HG02588 (cell line): ENCODE measurements around the gene KIZ.

Experiments
- ATAC-seq: cut with Tn5 transposase; IDR thresholded peaks from one replicate; pipeline ENCODE4 v1.9.1; 2021; ENCODE audit warnings: mild to moderate bottlenecking, moderate library complexity; ENCODE audit not compliant: unreplicated experiment

Gene KIZ, protein sequence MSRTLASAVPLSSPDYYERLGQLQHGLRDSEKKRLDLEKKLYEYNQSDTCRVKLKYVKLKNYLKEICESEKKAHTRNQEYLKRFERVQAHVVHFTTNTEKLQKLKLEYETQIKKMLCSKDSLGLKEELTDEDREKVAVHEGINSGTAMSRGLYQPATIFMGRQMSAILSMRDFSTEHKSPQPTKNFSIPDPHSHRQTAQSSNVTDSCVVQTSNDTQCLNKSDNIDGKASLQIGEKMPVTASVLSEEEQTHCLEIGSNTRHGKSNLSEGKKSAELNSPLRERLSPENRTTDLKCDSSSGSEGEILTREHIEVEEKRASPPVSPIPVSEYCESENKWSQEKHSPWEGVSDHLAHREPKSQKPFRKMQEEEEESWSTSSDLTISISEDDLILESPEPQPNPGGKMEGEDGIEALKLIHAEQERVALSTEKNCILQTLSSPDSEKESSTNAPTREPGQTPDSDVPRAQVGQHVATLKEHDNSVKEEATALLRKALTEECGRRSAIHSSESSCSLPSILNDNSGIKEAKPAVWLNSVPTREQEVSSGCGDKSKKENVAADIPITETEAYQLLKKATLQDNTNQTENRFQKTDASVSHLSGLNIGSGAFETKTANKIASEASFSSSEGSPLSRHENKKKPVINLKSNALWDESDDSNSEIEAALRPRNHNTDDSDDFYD

DNA sequence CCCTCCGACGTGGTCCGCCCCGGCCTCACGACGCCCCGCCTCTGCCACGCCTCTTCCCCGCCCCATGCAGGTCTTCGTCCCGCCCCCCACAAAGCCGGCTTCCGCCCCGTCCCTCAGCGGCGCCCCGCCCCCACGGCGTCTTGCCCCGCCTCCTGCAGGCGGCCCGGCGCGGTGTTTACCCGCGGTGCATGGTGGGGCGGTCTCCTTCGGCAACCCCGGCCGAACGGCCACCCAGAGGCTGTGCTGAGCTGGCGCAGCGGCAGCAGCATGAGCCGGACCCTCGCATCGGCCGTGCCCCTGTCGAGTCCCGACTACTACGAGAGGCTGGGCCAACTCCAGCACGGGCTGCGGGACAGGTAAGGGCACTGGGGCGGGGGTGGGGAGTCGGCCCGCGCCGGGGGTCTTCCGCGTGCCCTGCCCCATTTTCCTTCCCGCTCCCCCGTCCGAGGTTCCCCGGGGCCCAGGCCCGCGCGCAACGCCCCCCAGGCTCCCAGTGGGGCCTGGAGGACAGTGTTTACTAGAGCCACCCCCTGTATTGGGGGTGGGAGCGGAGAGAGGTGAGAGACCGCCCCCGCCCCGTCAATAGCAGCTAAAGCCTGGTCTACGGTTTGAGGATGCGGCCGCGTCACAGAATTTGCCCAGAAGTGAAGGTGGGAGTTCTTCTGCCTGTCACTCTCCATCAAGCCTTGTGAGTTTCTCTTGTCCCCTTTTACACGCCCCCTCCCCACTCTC lies at the start of gene KIZ:
Gene KIZ, plus strand, starts transcription at position 234 of the 732 bp plus-strand sequence. Its CDS starts 34 bp downstream, at position 268.
- ATAC-seq: peak; percentile 98

- ATAC-seq: no peak
These were observed 48.0 kb upstream of the KIZ start for GRCh38 chr20:21077809-21078345.

DNA sequence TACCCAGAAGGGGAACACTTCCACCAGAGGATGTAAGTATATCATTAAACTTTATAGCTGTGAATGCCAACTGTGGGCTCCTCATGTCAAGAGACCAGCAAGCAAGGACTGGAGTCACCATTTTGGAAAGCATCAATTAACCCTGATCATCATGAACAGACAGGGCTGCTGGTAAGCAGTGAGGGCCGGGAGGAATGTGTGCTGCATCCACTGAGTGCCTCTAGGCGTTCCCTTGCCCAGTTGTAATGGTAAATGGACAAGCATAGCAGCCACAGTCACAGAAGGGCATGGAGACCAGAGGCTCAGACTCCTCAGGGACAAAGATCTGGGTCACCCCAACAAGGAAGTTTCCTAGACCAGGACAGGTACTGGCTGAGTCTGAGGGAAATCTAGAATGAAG lies 43.3 kb upstream of the KIZ start:
- no peak for ATAC-seq

- ATAC-seq: no peak
These were observed 42.0 kb upstream of the KIZ start for GRCh38 chr20:21083825-21084325.

DNA sequence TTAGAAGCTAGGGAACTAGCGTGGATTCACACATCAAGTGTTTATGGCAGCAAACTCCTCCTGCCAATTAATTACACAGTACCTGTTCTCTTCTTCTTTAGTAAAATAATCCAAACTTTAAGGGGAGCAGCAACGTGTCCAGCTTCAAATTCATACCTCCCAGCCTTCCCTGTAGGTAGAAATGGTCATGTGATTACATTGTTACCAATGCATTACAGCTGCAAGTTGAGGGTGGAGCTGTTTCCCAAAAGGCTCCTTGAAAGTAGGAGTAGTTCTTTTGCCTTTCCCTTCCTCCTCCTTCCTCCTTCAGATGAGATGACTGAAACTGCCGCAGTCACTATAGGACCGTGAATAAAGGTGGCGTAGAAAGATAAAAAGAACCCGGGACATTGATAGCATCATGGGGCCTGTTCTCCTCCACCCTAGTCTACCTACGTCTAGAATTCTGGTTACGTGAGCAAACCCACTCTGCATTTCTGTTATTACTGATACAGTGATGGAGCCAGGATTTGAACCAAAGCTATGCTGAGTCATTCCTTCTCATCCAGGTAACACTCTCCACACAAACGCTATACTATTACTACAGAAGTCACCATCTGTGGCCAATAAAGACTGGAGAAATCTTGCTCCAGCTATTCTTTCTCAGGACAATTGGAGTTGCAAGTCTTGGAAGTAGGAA lies 37.9 kb upstream of the KIZ start:
- ATAC-seq: no peak

GRCh38 chr20:21089391-21089790 lies 36.5 kb upstream of the KIZ start:
- ATAC-seq: no peak

GRCh38 chr20:21090111-21090618 lies 35.7 kb upstream of the KIZ start:
- no peak for ATAC-seq

DNA sequence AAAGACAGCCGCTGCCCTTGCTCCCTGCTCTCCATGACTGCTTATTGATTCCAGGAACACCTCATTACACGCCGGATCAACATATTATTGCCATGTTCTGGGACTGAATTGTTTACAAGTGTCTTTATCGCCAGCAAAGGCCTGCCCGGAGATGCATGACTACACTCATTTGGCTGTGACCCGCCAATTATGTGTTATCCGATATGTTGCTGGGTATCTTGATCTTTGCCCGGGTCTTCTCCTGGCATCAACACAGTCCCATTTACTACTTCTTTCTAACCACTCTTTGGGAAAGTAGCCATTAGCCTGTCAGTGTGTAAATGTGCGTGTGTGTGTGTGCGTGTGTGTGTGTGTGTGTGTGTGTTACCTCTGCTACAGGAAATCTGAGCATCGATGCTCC lies 35.2 kb upstream of the KIZ start:
- no peak for ATAC-seq

- no peak for ATAC-seq
These were observed 33.1 kb upstream of the KIZ start for GRCh38 chr20:21092806-21093205.

DNA sequence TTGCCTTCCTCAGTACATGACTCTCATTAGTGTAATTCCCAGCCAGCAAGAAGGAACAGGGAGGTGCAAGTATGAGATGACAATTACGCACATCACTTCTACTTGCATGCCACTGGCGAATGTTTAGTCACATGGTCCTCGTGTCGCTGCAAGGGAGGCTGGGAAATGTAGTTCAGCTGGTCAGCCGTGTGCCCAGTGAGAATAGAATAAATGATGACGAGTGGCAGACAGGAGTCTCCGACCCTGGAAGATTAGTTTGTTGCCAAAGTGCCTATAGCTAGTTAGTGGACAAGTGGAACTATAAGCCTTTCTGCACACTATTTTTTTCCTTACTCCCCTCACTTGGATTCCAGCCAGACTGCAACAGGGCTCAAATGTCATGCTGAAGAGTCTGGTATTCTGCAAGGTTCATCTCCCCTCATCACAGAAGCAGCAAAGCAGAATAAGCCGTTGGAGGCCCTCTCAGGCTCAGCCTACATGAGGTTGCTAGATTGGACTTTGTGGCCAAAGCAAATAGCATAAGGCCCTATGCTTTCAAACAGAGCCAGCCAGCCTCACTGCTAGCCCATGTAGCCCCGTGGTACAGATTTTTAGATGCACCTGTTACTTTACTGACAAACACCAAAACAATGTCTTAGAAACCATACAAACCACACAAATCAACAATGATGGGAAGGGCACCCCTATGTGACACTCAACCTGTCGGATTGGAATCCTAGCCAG lies 29.4 kb upstream of the KIZ start:
- ATAC-seq: peak; percentile 73

- ATAC-seq: peak; percentile 34
These were observed 25.9 kb upstream of the KIZ start for GRCh38 chr20:21099751-21100577.

DNA sequence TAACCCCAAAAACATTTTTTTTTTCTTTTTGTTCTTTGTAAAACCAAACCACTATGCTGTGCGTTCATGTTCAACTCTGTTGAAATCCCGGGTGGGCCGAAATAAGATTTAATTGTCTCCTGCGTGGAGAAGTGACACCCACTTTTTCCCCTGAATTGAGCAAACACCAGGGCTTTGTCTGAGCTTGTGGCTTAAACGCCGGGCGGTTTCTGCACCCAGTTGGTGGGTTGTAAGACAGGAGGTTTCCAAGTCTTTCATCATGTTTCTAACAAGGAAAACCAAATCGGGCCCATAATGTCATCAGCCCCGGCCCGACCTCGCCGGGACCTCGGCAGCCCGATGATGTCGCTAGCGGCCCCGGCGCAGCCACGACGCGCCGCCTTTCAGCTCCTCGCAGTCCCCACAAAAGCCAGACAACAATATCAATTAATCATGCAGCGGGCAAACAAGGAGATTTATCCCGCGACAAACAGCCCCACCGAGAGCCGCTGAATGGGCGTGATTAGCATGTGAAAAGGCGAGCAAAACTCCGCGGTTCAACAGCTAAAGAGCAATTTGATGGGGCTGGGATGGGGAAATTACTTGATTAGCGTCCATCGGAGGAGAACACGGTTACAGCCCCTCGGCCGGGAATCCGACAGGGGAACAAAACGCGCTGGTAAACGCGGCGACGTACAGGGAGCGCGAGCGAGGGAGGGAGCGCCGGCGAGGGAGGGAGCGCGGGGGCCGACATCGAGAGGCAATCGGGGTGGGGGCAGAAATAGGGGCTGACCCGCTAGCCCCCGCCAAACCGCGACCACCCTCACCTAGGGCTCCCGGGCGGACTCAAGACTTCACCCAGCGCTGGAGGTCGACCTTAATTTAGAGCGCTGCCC lies 25.1 kb upstream of the KIZ start:
- no peak for ATAC-seq

- ATAC-seq: no peak
These were observed 24.4 kb upstream of the KIZ start for GRCh38 chr20:21101453-21101931.

DNA sequence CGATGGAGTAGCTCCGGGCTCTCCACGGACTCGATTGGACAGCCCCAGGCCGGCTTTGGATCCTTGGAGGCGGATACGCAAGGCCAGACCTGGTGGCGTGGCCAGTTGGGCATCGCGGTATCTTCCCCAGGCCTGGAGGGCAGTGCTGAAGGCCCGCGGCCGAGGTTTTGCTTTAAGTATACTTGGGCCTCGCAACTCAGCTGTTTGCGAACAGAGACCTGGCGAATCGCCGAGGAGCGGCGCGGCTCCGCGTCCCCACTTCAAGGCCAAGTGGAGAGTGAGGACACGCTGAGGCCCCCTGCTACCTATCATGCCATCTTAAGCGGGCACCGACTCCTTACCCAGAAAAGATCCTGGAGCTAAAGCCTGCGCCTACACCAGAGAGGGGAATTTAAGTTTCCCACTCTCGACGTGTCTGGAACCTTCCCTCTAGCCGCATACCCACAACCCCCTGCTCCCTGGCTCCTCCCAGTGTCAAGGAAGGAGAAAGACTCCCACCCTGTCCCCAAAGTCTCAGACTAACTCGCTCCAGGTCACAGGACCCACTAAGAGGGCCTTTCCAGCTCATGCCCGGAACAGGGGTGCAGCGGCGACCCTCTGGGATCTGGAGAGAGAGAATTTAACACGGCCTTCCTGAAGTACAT lies 23.8 kb upstream of the KIZ start:
- no peak for ATAC-seq

- ATAC-seq: no peak
These were observed 23.1 kb upstream of the KIZ start for GRCh38 chr20:21102603-21103311.

DNA sequence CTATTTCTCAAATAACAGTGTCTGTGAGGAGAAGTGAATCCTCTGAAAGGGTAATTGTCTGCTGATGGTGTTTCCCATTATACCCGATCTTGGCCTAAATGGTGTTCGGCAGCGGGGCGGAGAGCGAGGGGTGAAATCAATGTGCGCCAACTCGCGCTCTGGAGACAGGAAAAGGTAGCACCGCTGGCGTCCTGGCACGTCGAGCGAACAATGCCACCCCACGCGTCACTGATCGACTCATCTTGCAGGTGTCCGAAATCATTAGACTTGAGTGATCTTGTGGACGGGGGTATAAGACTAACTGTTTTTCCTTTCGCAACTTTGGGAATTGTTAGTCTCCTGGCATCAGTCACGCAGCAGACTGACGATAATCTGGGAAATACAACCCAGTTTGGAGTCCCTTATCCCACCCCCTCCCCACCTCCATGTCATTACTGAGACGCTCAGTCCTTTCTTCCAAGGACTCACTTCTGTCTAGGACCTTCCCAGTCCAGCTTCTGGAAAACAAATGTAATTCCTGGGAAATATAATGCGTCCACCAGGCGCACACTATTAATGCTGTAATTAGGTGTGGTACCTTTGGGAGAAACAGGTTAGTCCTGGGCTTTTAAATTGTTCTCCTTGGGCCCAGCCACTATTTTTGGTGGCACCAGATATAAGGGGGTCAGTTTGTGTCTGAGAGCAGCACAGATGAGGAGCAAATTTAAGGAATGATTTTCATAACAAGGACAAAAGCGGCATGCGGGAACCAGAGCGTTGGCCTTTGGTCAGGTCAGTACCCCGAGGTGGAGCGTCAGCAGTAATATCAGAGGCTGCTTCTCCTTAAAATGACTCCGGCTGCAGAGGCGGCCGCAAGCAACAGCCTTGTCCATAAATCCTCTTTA lies 22.1 kb upstream of the KIZ start:
- ATAC-seq: no peak
